Endothelial cell (in vitro differentiated cells): Measurements from ENCODE around the gene NKAIN2. TPM values are rescaled to one million over a fixed set of nuclear protein-coding genes. Genes with fewer than 3 reads are reported as not detected.
"Not testable (repeated sequence)": the region's sequence is repeated elsewhere in the genome, so short reads cannot be mapped to it uniquely, and the experiment has no call there.

Experiments used
- DNase-seq: peaks from one replicate; pipeline ENCODE4 v3.0.0; 2021; ENCODE audit warnings: low spot score
- H3K27ac Mint-ChIP-seq: one replicate; pipeline ENCODE4 v1.8.0; 2021; ENCODE audit warnings: mixed read lengths, inconsistent platforms; ENCODE audit not compliant: unreplicated experiment
- H3K27me3 Mint-ChIP-seq: one replicate; pipeline ENCODE4 v1.8.0; 2021; ENCODE audit warnings: mild to moderate bottlenecking, moderate library complexity, mixed read lengths, inconsistent platforms; ENCODE audit not compliant: unreplicated experiment
- H3K36me3 Mint-ChIP-seq: one replicate; pipeline ENCODE4 v1.8.0; 2021; ENCODE audit warnings: mild to moderate bottlenecking, low read depth, mixed read lengths, inconsistent platforms; ENCODE audit not compliant: unreplicated experiment
- H3K4me1 Mint-ChIP-seq: one replicate; pipeline ENCODE4 v1.8.0; 2021; ENCODE audit warnings: mild to moderate bottlenecking, mixed read lengths, inconsistent platforms; ENCODE audit not compliant: unreplicated experiment
- H3K4me3 Mint-ChIP-seq: one replicate; pipeline ENCODE4 v1.8.0; 2021; ENCODE audit warnings: mild to moderate bottlenecking, mixed read lengths, inconsistent platforms; ENCODE audit not compliant: unreplicated experiment
- H3K9me3 Mint-ChIP-seq: one replicate; pipeline ENCODE4 v1.8.0; 2021; ENCODE audit warnings: mixed read lengths, inconsistent platforms; ENCODE audit not compliant: unreplicated experiment
- total RNA-seq: library from RNA; stranded (reverse); fragmentation: NEBNext Ultra II Directional; extraction: Animal tissue kit (Norgen Biotek cat#: 25700); gene quantifications from one replicate; pipeline ENCODE4 v1.2.1, GENCODE V29; 2021; ENCODE audit not compliant: unreplicated experiment
- TF ChIP-seq, protein P1 (sequence below): fragments of 200-600 bp; sonication (generic); IDR thresholded peaks from one replicate; pipeline ENCODE4 v1.5.0; 2021; ENCODE audit warnings: antibody characterized with exemption; ENCODE audit not compliant: unreplicated experiment

NKAIN2 gene
- total RNA-seq, 1 donor from 2014 or later = 9.5 TPM

- H3K36me3 Mint-ChIP-seq = no peaks in the 10 kb centered on the region
- peaks cover 2% of the 10 kb centered on the region for H3K27me3 Mint-ChIP-seq
- H3K4me1 Mint-ChIP-seq = no peaks in the 10 kb centered on the region
- DNase-seq = no peak
- no peak overlapping the region for H3K27ac Mint-ChIP-seq
- no peak overlapping the region for H3K4me3 Mint-ChIP-seq
- H3K9me3 Mint-ChIP-seq = no peaks in the 10 kb centered on the region
- TF ChIP-seq, protein P1, sequence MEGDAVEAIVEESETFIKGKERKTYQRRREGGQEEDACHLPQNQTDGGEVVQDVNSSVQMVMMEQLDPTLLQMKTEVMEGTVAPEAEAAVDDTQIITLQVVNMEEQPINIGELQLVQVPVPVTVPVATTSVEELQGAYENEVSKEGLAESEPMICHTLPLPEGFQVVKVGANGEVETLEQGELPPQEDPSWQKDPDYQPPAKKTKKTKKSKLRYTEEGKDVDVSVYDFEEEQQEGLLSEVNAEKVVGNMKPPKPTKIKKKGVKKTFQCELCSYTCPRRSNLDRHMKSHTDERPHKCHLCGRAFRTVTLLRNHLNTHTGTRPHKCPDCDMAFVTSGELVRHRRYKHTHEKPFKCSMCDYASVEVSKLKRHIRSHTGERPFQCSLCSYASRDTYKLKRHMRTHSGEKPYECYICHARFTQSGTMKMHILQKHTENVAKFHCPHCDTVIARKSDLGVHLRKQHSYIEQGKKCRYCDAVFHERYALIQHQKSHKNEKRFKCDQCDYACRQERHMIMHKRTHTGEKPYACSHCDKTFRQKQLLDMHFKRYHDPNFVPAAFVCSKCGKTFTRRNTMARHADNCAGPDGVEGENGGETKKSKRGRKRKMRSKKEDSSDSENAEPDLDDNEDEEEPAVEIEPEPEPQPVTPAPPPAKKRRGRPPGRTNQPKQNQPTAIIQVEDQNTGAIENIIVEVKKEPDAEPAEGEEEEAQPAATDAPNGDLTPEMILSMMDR = no peak
Measured at GRCh38 chr6:124714728-124715127, 911.1 kb downstream of the NKAIN2 start.

DNA sequence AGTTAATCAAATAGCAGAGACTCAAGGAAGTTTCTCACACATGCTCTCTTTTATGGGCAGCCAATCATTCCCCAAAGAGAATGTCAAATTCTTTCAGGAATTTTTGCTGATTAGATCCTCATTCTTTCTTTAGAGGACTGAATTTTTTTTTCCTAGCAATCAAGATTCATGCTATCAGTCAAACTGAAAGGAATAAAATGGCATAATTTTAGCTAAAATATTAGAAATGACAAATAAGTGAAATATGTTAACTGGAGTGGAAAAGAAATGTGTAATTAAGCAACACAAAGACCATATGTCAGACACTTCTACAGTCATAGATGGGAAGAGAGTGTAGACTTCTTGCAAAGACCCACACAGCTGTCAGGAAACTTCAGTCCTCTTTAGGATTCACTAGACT lies 916.2 kb downstream of the NKAIN2 start:
- Mint-ChIP-seq H3K27me3 (peaks cover 2% of the 10 kb centered on the region), H3K4me1 (no peaks in the 10 kb centered on the region), H3K36me3 (no peaks in the 10 kb centered on the region), H3K4me3 (no peak overlapping the region), H3K27ac (no peak overlapping the region), H3K9me3 (no peaks in the 10 kb centered on the region)
- TF ChIP-seq, protein P1 = no peak
- no peak for DNase-seq

- Mint-ChIP-seq H3K9me3 (no peaks in the 10 kb centered on the region), H3K27me3 (no peaks in the 10 kb centered on the region), H3K27ac (no peak overlapping the region), H3K36me3 (peaks cover 3% of the 10 kb centered on the region), H3K4me3 (no peak overlapping the region), H3K4me1 (no peaks in the 10 kb centered on the region)
- DNase-seq = no peak
- TF ChIP-seq, protein P1 = no peak
Measured at GRCh38 chr6:124721331-124721730, 917.7 kb downstream of the NKAIN2 start.

DNA sequence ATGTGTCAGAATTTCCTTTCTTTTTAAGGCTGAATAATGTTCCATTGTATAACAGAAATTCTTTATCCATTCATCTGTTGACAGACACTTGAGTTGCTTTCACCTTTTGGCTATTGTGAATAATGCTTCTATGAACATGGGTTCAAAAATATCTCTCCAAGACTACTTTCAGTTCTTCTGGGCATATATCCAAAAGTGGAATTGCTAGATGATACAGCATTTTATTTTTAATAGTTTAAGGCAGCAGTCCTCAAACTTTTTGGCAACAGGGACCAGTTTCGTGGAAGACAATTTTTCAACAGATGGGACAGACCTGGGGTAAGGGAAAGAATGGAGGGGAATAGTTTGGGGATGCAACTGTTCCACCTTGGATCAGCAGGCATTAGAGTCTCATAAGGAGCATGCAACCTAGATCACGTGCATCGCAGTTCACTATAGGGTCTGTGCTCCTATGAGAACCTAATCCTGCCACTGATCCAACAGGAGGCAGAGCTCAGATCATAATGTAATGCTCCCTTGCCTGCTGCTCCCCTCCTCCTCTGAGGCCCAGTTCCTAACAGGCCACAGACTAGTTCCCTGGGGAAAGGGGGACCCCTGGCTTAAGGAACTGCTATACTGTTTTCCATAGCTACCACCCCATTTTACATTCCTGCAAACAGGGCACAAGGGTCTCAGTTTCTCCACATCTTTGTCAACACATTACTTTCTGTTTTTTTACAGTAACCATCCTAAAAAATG lies 918.6 kb downstream of the NKAIN2 start:
- DNase-seq = no peak
- no peak overlapping the region for H3K4me3 Mint-ChIP-seq

GRCh38 chr6:124723671-124724070 lies 920.0 kb downstream of the NKAIN2 start:
- TF ChIP-seq, protein P1 = no peak
- H3K4me1 Mint-ChIP-seq = no peaks in the 10 kb centered on the region

More for the DNA sequence above, 918.6 kb downstream of the NKAIN2 start:
- Mint-ChIP-seq H3K27me3 (no peaks in the 10 kb centered on the region), H3K27ac (no peak overlapping the region), H3K4me1 (no peaks in the 10 kb centered on the region), H3K9me3 (no peaks in the 10 kb centered on the region), H3K36me3 (peaks cover 3% of the 10 kb centered on the region)
- TF ChIP-seq, protein P1 = no peak

GRCh38 chr6:124737804-124738203 lies 934.1 kb downstream of the NKAIN2 start:
- H3K27me3 Mint-ChIP-seq = not testable (repeated sequence)

More at GRCh38 chr6:124723671-124724070, 920.0 kb downstream of the NKAIN2 start:
- Mint-ChIP-seq H3K27me3 (no peaks in the 10 kb centered on the region), H3K36me3 (peaks cover 3% of the 10 kb centered on the region), H3K27ac (no peak overlapping the region), H3K4me3 (no peak overlapping the region), H3K9me3 (no peaks in the 10 kb centered on the region)
- DNase-seq = no peak

More at GRCh38 chr6:124737804-124738203, 934.1 kb downstream of the NKAIN2 start:
- H3K4me1 Mint-ChIP-seq, DNase-seq, H3K4me3 Mint-ChIP-seq, H3K27ac Mint-ChIP-seq, H3K9me3 Mint-ChIP-seq, H3K36me3 Mint-ChIP-seq: not testable (repeated sequence)
